Astrocyte (in vitro differentiated cells and primary cell): ENCODE data around the gene ADNP2. TPM values are rescaled to one million over a fixed set of nuclear protein-coding genes. Genes with fewer than 3 reads are reported as not detected.

Experiments used
- DNase-seq: peaks from one replicate; pipeline ENCODE4 v3.0.0-alpha.2; 2010; ENCODE audit warnings: low read depth
- FAIRE-seq: peaks from 2 replicates; lab custom pipeline; 2011; peaks lifted over from hg19 to GRCh38; lab: Jason Lieb, UNC
- H2AFZ ChIP-seq: 2 replicates; pipeline ENCODE4 v1.6.0; 2012; ENCODE audit warnings: low read depth, low read length, inconsistent platforms
- H3K27ac ChIP-seq: 2 replicates; pipeline ENCODE4 v1.5.1; 2011; ENCODE audit warnings: low read depth, low read length, inconsistent platforms
- H3K27me3 ChIP-seq: 2 replicates; pipeline ENCODE4 v1.6.0; 2011; ENCODE audit warnings: low read length, inconsistent platforms; ENCODE audit not compliant: insufficient read depth
- H3K36me3 ChIP-seq: 2 replicates; pipeline ENCODE4 v1.5.1; 2011; ENCODE audit warnings: low read length, inconsistent platforms; ENCODE audit not compliant: insufficient read depth
- H3K4me1 ChIP-seq: 2 replicates; pipeline ENCODE4 v1.5.1; 2011; ENCODE audit warnings: low read length, inconsistent platforms; ENCODE audit not compliant: insufficient read depth
- H3K4me2 ChIP-seq: 2 replicates; pipeline ENCODE4 v1.6.0; 2012; ENCODE audit warnings: low read length, inconsistent platforms
- H3K4me3 ChIP-seq: 2 replicates; pipeline ENCODE4 v1.5.1; 2011; ENCODE audit warnings: low read depth, mild to moderate bottlenecking, low read length, inconsistent platforms; ENCODE audit not compliant: insufficient read depth
- H3K79me2 ChIP-seq: 2 replicates; pipeline ENCODE4 v1.6.0; 2012; ENCODE audit warnings: mild to moderate bottlenecking, low read length, inconsistent platforms; ENCODE audit not compliant: insufficient read depth
- H3K9ac ChIP-seq: 2 replicates; pipeline ENCODE4 v1.6.0; 2012; ENCODE audit warnings: mild to moderate bottlenecking, low read length, inconsistent platforms
- H3K9me3 ChIP-seq: 2 replicates; pipeline ENCODE4 v1.5.1; 2012; ENCODE audit warnings: low read depth, mild to moderate bottlenecking, low read length, inconsistent platforms; ENCODE audit not compliant: insufficient read depth
- H4K20me1 ChIP-seq: 2 replicates; pipeline ENCODE4 v1.6.0; 2012; ENCODE audit warnings: low read length, inconsistent platforms; ENCODE audit not compliant: insufficient read depth
- H3K27ac Mint-ChIP-seq: one replicate; pipeline ENCODE4 v1.8.0; 2021; ENCODE audit warnings: mild to moderate bottlenecking, mixed read lengths; ENCODE audit not compliant: unreplicated experiment
- H3K27me3 Mint-ChIP-seq: one replicate; pipeline ENCODE4 v1.8.0; 2021; ENCODE audit warnings: low read depth, mixed read lengths; ENCODE audit not compliant: unreplicated experiment
- H3K36me3 Mint-ChIP-seq: one replicate; pipeline ENCODE4 v1.8.0; 2021; ENCODE audit warnings: low read depth, mixed read lengths; ENCODE audit not compliant: unreplicated experiment
- H3K4me1 Mint-ChIP-seq: one replicate; pipeline ENCODE4 v1.8.0; 2021; ENCODE audit warnings: low read depth, mixed read lengths; ENCODE audit not compliant: unreplicated experiment
- H3K4me3 Mint-ChIP-seq: one replicate; pipeline ENCODE4 v1.8.0; 2021; ENCODE audit warnings: mild to moderate bottlenecking, moderate library complexity, mixed read lengths; ENCODE audit not compliant: unreplicated experiment
- H3K9me3 Mint-ChIP-seq: one replicate; pipeline ENCODE4 v1.8.0; 2021; ENCODE audit warnings: mild to moderate bottlenecking, mixed read lengths; ENCODE audit not compliant: unreplicated experiment
- EZH2 ChIP-seq: IDR thresholded peaks from 2 replicates; pipeline ENCODE4 v1.6.1; 2012; ENCODE audit warnings: mild to moderate bottlenecking, low read length, inconsistent platforms; ENCODE audit not compliant: insufficient read depth
- total RNA-seq: library from RNA; stranded (reverse); gene quantifications from 2 replicates; pipeline ENCODE4 v1.2.1, GENCODE V29; 2021
- TF ChIP-seq, protein P1 (sequence below): IDR thresholded peaks from 2 replicates; pipeline ENCODE4 v1.5.1; 2011; ENCODE audit warnings: low read depth, mild to moderate bottlenecking, inconsistent platforms, low read length, moderate library complexity; ENCODE audit not compliant: insufficient read depth

The ADNP2 gene
- total RNA-seq, 1 donor from 2014 or later = 20.5 TPM

DNA sequence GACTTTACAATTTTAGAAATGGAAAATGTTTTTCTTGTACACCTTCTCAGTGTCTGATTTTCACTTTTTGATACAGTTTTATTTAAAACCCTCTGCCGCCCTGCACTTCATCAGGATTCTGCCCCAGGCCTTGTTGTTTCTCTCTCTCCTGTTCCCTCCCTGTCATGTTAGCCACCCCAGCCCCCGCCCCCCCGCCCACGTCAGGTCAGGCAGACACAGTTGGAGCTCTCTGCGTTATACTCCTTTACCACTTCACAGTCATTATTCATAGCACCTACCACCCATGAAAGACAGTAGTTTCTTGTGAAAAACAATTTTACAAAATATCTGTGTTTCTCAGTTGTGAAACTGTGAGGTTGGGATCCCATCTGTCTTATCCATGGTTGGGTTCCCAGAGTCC lies 21.5 kb downstream of the ADNP2 start:
- FAIRE-seq (no peak), DNase-seq (no peak)
- H3K27ac Mint-ChIP-seq = no peak overlapping the region
- TF ChIP-seq EZH2 = no peak
- TF ChIP-seq, protein P1, sequence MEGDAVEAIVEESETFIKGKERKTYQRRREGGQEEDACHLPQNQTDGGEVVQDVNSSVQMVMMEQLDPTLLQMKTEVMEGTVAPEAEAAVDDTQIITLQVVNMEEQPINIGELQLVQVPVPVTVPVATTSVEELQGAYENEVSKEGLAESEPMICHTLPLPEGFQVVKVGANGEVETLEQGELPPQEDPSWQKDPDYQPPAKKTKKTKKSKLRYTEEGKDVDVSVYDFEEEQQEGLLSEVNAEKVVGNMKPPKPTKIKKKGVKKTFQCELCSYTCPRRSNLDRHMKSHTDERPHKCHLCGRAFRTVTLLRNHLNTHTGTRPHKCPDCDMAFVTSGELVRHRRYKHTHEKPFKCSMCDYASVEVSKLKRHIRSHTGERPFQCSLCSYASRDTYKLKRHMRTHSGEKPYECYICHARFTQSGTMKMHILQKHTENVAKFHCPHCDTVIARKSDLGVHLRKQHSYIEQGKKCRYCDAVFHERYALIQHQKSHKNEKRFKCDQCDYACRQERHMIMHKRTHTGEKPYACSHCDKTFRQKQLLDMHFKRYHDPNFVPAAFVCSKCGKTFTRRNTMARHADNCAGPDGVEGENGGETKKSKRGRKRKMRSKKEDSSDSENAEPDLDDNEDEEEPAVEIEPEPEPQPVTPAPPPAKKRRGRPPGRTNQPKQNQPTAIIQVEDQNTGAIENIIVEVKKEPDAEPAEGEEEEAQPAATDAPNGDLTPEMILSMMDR = no peak
- peaks cover 51% of the 10 kb centered on the region for H4K20me1 ChIP-seq
- no peaks in the 10 kb centered on the region for H3K9me3 ChIP-seq
- no peak overlapping the region for H3K9ac ChIP-seq
- H3K4me3 Mint-ChIP-seq = no peak overlapping the region
- no peaks in the 10 kb centered on the region for H3K27me3 Mint-ChIP-seq
- H3K4me1 Mint-ChIP-seq = peaks cover 18% of the 10 kb centered on the region
- H3K27me3 ChIP-seq = no peaks in the 10 kb centered on the region
- no peak overlapping the region for H3K27ac ChIP-seq
- H3K4me2 ChIP-seq = no peak overlapping the region
- H3K36me3 ChIP-seq = peaks cover 19% of the 10 kb centered on the region
- H2AFZ ChIP-seq = no peak overlapping the region
- no peak overlapping the region for H3K4me3 ChIP-seq
- peaks cover 79% of the 10 kb centered on the region for H3K79me2 ChIP-seq
- no peaks in the 10 kb centered on the region for H3K9me3 Mint-ChIP-seq
- no peaks in the 10 kb centered on the region for H3K4me1 ChIP-seq
- peaks cover 8% of the 10 kb centered on the region for H3K36me3 Mint-ChIP-seq

DNA sequence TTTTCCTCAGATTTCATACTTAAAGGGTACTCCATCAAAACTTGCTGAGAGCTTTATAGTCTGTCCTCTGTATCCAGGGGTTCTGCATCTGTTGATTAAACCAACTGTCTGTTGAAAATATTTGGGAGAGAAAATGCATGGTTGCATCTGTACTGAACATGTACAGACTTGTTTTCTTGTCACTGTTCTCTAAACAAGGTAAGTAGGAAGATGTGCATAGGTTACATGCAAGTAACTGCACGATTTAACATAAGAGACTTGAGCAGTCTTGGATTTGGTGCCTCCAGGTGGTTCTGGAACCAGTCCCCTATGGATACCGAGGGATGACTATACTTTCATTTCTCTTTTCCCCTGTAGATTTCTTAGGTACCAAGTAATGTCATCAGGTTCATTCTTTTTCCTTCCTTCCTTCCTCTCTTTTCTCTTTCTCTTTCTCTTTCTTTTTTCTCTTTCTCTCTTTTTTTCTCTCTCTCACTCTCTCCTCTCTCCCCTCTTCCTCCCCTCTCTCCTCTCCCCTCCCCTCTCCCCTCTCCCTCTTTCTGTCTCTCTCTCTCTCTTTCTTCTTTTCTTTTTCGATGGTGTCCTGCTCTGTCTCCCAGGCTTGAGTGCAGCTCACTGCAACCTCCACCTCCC lies 23.2 kb downstream of the ADNP2 start:
- Histone ChIP-seq H3K27ac (no peak overlapping the region), H3K9ac (no peak overlapping the region), H4K20me1 (peaks cover 54% of the 10 kb centered on the region), H2AFZ (no peak overlapping the region), H3K9me3 (no peaks in the 10 kb centered on the region), H3K36me3 (peaks cover 28% of the 10 kb centered on the region), H3K27me3 (no peaks in the 10 kb centered on the region), H3K4me2 (no peak overlapping the region), H3K79me2 (peaks cover 62% of the 10 kb centered on the region), H3K4me3 (no peak overlapping the region), H3K4me1 (no peaks in the 10 kb centered on the region)
- H3K4me1 Mint-ChIP-seq = peaks cover 21% of the 10 kb centered on the region
- H3K9me3 Mint-ChIP-seq = no peaks in the 10 kb centered on the region
- no peak overlapping the region for H3K27ac Mint-ChIP-seq
- H3K36me3 Mint-ChIP-seq = peaks cover 17% of the 10 kb centered on the region
- TF ChIP-seq, protein P1 = no peak
- no peak for TF ChIP-seq EZH2
- H3K27me3 Mint-ChIP-seq = no peaks in the 10 kb centered on the region
- FAIRE-seq (no peak), DNase-seq (no peak)
- H3K4me3 Mint-ChIP-seq = no peak overlapping the region

DNA sequence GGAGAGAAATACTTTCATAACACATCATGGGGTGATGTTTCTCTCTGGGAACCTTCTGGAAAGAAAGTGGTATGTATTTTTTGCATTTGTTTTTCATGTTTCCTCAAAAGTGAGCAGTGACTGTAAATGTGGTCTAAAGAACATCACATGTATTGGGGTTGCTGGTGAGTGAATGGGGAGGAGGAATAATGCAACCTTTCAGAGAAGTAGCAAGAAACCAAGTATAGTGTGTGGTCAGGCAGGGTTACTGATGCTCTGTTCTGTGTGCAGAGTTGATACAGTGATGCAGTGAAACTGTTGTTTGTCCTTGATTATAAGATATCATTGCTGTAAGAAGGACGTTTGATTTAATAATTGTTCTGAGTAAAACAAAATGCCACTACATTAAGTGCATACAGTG lies 24.1 kb downstream of the ADNP2 start:
- H3K79me2 ChIP-seq = peaks cover 57% of the 10 kb centered on the region
- TF ChIP-seq EZH2 = no peak
- TF ChIP-seq, protein P1 = no peak
- H3K4me2 ChIP-seq = no peak overlapping the region
- Mint-ChIP-seq H3K27ac (no peak overlapping the region), H3K4me1 (peaks cover 21% of the 10 kb centered on the region), H3K4me3 (no peak overlapping the region), H3K9me3 (no peaks in the 10 kb centered on the region), H3K36me3 (peaks cover 19% of the 10 kb centered on the region), H3K27me3 (no peaks in the 10 kb centered on the region)
- FAIRE-seq (no peak), DNase-seq (no peak)
- H2AFZ ChIP-seq = no peak overlapping the region
- peaks cover 54% of the 10 kb centered on the region for H4K20me1 ChIP-seq
- peaks cover 33% of the 10 kb centered on the region for H3K36me3 ChIP-seq
- H3K4me1 ChIP-seq = no peaks in the 10 kb centered on the region
- H3K27me3 ChIP-seq = no peaks in the 10 kb centered on the region
- no peak overlapping the region for H3K4me3 ChIP-seq
- no peaks in the 10 kb centered on the region for H3K9me3 ChIP-seq
- no peak overlapping the region for H3K9ac ChIP-seq
- no peak overlapping the region for H3K27ac ChIP-seq
